Measurements from ENCODE around the gene NPAT. TPM values are rescaled to one million over a fixed set of nuclear protein-coding genes. Genes with fewer than 3 reads are reported as not detected.

The NPAT gene
- polyA plus RNA-seq, 1 donor (not counting 4 experiments of a cell fraction or from before 2014, with no cell fraction given): 8.0 TPM

DNA sequence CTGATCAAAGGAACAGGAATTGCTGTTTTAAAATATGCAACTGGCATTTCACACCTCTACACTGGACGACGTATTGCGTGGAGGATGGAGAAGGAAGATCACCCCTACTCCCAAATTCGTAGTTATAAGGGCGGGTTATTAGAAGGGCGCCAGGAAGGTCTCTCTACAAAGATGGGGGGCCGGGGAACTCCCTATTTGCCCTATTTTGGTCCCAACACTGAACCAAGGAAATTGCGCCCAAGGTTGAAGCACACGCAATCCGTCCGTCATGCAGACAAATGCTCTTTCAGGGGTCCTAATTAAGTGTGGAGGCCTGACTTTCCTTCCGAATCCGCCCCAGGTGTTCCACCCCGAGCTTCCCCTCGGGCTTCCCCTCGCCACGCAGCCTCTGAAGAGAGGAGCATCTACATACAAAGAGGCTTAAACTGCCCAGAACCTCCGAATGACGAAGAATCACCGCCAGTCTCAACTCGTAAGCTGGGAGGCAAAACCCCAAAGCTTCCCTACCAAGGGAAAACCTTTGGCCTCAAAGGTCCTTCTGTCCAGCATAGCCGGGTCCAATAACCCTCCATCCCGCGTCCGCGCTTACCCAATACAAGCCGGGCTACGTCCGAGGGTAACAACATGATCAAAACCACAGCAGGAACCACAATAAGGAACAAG, 396 bp downstream of the NPAT start:
- H3K4me2 ChIP-seq (ENCODE audit: control insufficient read depth, extremely low read depth, insufficient read depth, low read depth, low read length): peak overlapping the region; percentile 92
- peak overlapping the region; percentile 96 for H3K9ac ChIP-seq (ENCODE audit: control insufficient read depth, extremely low read depth, insufficient read depth, low read length)
- peak overlapping the region; percentile 95 for H3K27ac ChIP-seq (ENCODE audit: control insufficient read depth, insufficient read depth, low read length)
- H3K4me3 ChIP-seq (ENCODE audit: control insufficient read depth in 2 of 3, extremely low read depth in 1 of 3, insufficient read depth in 2 of 3, low read depth in 1 of 3, low read length in 3 of 3): peak overlapping the region; percentile 57 to 89 (median 79)
- TF ChIP-seq, protein P1, sequence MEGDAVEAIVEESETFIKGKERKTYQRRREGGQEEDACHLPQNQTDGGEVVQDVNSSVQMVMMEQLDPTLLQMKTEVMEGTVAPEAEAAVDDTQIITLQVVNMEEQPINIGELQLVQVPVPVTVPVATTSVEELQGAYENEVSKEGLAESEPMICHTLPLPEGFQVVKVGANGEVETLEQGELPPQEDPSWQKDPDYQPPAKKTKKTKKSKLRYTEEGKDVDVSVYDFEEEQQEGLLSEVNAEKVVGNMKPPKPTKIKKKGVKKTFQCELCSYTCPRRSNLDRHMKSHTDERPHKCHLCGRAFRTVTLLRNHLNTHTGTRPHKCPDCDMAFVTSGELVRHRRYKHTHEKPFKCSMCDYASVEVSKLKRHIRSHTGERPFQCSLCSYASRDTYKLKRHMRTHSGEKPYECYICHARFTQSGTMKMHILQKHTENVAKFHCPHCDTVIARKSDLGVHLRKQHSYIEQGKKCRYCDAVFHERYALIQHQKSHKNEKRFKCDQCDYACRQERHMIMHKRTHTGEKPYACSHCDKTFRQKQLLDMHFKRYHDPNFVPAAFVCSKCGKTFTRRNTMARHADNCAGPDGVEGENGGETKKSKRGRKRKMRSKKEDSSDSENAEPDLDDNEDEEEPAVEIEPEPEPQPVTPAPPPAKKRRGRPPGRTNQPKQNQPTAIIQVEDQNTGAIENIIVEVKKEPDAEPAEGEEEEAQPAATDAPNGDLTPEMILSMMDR (optimal IDR thresholded peaks at IDR 0.05 in 1 of 3, IDR thresholded peaks at IDR 0.05 in 1 of 3, conservative IDR thresholded peaks at IDR 0.05 in 1 of 3; ENCODE audit: extremely low read depth in 1 of 3, insufficient read depth in 2 of 3, low read length in 3 of 3): no peak
- no peak for TF ChIP-seq EZH2 (IDR thresholded peaks at IDR 0.05; ENCODE audit: low read length)
- peaks cover 18% of the 10 kb centered on the region for H3K4me1 ChIP-seq (ENCODE audit: control insufficient read depth, extremely low read depth, insufficient read depth, low read length)
- FAIRE-seq (no peak), DNase-seq (ENCODE audit: low read depth, low spot score) (no peak)
- H3K27me3 ChIP-seq (ENCODE audit: control insufficient read depth, extremely low read depth, insufficient read depth, low read length): no peaks in the 10 kb centered on the region
- H3K36me3 ChIP-seq (ENCODE audit: control insufficient read depth in 2 of 2, extremely low read depth in 1 of 2, insufficient read depth in 2 of 2, low read length in 2 of 2): no peaks in the 10 kb centered on the region
- peaks cover 73% of the 10 kb centered on the region for H3K79me2 ChIP-seq (ENCODE audit: control insufficient read depth, insufficient read depth, low read length)
- no peaks in the 10 kb centered on the region for H3K9me3 ChIP-seq (ENCODE audit: control insufficient read depth, low read depth, low read length)
- no peaks in the 10 kb centered on the region for H3K9me1 ChIP-seq (ENCODE audit: control insufficient read depth, extremely low read depth, insufficient read depth, low read length)
- H2AFZ ChIP-seq (ENCODE audit: control insufficient read depth, low read length): peak overlapping the region; percentile 88
- dilution Hi-C loops (cut with MboI; ENCODE audit: extremely low pct_ligation_motif_present, low sequenced_read_pairs): no loop called here
- peaks cover under 1% of the 10 kb centered on the region for H4K20me1 ChIP-seq (ENCODE audit: control insufficient read depth, extremely low read depth, insufficient read depth, low read length)

DNA sequence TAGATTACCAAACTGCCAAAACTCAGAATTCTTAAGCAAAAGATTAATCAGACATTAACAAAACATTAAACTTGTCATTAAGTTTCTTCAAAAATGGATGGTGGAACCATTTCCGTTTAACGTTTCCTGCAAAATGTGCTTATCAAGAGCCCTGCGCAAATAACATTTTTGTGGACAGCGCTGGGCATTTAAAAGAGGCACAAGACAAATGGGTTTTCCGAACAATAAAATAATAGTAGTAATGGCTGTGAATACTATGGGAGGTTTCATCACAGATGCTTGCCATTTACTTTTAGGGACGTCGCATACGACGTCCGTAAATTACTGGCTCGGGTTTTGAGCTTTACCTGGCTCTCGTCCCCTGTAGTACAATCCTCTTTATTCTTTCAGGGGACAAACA, 1.1 kb downstream of the NPAT start:
- Histone ChIP-seq H3K27me3 (ENCODE audit: control insufficient read depth, extremely low read depth, insufficient read depth, low read length) (no peaks in the 10 kb centered on the region), H3K9me3 (ENCODE audit: control insufficient read depth, low read depth, low read length) (no peaks in the 10 kb centered on the region), H3K27ac (ENCODE audit: control insufficient read depth, insufficient read depth, low read length) (peak overlapping the region; percentile 95), H4K20me1 (ENCODE audit: control insufficient read depth, extremely low read depth, insufficient read depth, low read length) (peaks cover 3% of the 10 kb centered on the region), H3K36me3 (ENCODE audit: control insufficient read depth in 2 of 2, extremely low read depth in 1 of 2, insufficient read depth in 2 of 2, low read length in 2 of 2) (no peaks in the 10 kb centered on the region), H2AFZ (ENCODE audit: control insufficient read depth, low read length) (no peak overlapping the region), H3K9ac (ENCODE audit: control insufficient read depth, extremely low read depth, insufficient read depth, low read length) (peak overlapping the region; percentile 96), H3K79me2 (ENCODE audit: control insufficient read depth, insufficient read depth, low read length) (peaks cover 80% of the 10 kb centered on the region), H3K4me2 (ENCODE audit: control insufficient read depth, extremely low read depth, insufficient read depth, low read depth, low read length) (peak overlapping the region; percentile 92), H3K4me3 (ENCODE audit: control insufficient read depth in 2 of 3, extremely low read depth in 1 of 3, insufficient read depth in 2 of 3, low read depth in 1 of 3, low read length in 3 of 3) (peak overlapping the region; percentile 57 to 89 (median 79)), H3K4me1 (ENCODE audit: control insufficient read depth, extremely low read depth, insufficient read depth, low read length) (peaks cover 18% of the 10 kb centered on the region), H3K9me1 (ENCODE audit: control insufficient read depth, extremely low read depth, insufficient read depth, low read length) (no peaks in the 10 kb centered on the region)
- dilution Hi-C loops (cut with MboI; ENCODE audit: extremely low pct_ligation_motif_present, low sequenced_read_pairs): no loop called here
- FAIRE-seq: no peak
- DNase-seq (ENCODE audit: low read depth, low spot score): no peak
- TF ChIP-seq EZH2 (IDR thresholded peaks at IDR 0.05; ENCODE audit: low read length): no peak
- TF ChIP-seq, protein P1 (optimal IDR thresholded peaks at IDR 0.05 in 1 of 3, IDR thresholded peaks at IDR 0.05 in 1 of 3, conservative IDR thresholded peaks at IDR 0.05 in 1 of 3; ENCODE audit: extremely low read depth in 1 of 3, insufficient read depth in 2 of 3, low read length in 3 of 3): no peak

Data from keratinocyte (primary cell).